ENCODE measurements around the gene TECPR2.

TECPR2 gene

DNA sequence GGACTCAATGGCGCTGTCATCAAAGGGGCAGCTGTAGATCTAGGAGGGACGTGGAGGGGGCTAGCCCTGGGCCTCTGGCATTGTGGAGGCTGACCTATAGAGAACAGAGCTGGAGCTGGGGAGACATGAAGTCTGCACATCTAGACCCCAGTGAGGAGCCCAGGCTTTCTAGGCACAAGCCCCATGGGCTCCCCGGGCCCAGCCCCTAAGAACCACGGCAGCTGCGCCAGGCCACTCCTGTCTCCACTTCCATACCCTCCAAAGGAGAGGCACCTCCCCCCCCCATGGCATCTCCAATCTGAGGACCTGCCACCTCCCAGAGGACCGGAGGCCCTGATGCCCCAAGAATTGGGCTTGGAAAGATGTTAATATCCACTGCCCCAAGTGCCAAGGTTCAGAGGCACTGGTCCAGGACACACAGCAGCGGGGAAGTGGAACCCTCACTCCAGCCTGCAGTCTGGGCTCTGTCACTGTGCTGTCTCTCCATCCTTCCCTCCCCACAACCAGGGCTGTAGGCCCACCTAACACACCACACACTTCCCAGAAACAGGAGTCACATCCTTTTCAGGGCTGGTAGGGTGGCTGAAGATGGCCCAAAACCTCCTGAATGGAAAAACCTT lies 142.4 kb downstream of the TECPR2 start:
- CTCF ChIA-PET, result interaction anchor here (1.0 to 1.6 kb wide), 3 partner anchors 26 to 67 kb away, joined by 3 to 5 read pairs (median 4); no protein-coding TSS in a partner anchor
- POLR2A ChIA-PET, result no interaction called here
- H3K4me3 ChIP-seq (ENCODE audit: low read depth, low read length), result no peak overlapping the region
- DNase-seq (ENCODE audit: low read depth, low spot score), result no peak
- TF ChIP-seq, protein P1, sequence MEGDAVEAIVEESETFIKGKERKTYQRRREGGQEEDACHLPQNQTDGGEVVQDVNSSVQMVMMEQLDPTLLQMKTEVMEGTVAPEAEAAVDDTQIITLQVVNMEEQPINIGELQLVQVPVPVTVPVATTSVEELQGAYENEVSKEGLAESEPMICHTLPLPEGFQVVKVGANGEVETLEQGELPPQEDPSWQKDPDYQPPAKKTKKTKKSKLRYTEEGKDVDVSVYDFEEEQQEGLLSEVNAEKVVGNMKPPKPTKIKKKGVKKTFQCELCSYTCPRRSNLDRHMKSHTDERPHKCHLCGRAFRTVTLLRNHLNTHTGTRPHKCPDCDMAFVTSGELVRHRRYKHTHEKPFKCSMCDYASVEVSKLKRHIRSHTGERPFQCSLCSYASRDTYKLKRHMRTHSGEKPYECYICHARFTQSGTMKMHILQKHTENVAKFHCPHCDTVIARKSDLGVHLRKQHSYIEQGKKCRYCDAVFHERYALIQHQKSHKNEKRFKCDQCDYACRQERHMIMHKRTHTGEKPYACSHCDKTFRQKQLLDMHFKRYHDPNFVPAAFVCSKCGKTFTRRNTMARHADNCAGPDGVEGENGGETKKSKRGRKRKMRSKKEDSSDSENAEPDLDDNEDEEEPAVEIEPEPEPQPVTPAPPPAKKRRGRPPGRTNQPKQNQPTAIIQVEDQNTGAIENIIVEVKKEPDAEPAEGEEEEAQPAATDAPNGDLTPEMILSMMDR (IDR thresholded peaks at IDR 0.05; ENCODE audit: insufficient read depth, low read length, missing control alignments), result no peak

DNA sequence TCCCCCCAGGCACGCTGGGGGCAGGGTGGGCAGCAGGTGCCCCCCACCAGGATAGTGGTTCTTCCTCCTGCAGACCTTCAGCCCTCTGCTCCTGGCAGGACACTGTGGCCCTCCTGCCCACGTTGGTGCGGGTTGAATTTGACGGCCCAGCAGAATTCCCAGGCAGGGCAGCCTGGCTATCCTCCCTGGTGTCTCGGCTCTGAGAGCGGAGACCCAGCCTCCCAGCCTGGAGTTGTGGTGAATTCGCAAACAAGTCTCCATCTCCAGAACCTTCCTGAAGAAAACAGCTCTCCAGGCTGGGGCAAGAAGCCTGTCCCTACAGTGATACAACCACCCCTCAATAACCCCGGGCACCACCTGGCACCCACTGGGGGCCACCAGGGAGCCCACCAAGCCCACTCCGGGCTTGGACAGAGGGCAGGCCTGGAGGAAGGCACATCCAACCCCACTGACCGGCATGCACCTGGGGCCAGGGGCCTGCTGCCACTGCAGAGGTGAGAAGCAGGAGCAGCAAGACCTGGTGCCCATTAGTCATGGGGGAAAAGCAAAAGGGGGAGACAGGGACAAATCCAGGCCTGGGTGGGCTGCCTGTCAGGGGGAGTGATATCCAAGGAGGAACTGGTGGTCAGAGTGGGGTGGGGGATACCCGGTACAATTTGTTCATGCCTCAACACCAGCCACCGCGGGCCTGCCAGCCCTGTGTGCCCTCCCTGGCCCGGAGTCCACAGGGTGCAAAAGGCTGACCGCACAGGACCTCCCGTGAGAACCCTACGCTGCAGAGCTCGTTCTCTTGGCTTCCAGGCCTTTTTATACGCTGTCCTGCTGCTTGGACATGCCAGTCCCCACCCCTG lies 143.3 kb downstream of the TECPR2 start:
- TF ChIP-seq, protein P1 (IDR thresholded peaks at IDR 0.05; ENCODE audit: insufficient read depth, low read length, missing control alignments), result no peak
- DNase-seq (ENCODE audit: low read depth, low spot score), result no peak
- CTCF ChIA-PET, result interaction anchor here (1.6 kb wide), 1 partner anchor 67 kb away, joined by 4 read pairs; no protein-coding TSS in a partner anchor
- POLR2A ChIA-PET, result no interaction called here
- H3K4me3 ChIP-seq (ENCODE audit: low read depth, low read length), result no peak overlapping the region

DNA sequence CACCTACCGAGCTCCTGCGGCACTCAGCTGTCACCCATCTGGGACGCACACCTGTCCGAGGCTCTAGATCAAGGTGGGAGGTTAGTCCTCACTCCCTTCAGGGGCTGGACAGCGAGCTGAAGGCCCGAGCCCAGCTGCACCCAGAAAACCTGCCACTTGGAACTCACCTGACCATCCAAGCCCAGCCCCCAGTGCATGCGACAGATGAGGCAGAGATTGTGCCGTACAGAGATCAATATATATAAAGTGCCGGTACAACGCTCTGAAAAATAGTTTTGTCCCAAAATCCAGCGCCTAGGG lies 143.8 kb downstream of the TECPR2 start:
- CTCF ChIA-PET, result interaction anchor here (1.6 kb wide), 1 partner anchor 68 kb away, joined by 4 read pairs; no protein-coding TSS in a partner anchor
- TF ChIP-seq, protein P1 (IDR thresholded peaks at IDR 0.05; ENCODE audit: insufficient read depth, low read length, missing control alignments), result no peak
- POLR2A ChIA-PET, result no interaction called here
- DNase-seq (ENCODE audit: low read depth, low spot score), result no peak
- no peak overlapping the region for H3K4me3 ChIP-seq (ENCODE audit: low read depth, low read length)

DNA sequence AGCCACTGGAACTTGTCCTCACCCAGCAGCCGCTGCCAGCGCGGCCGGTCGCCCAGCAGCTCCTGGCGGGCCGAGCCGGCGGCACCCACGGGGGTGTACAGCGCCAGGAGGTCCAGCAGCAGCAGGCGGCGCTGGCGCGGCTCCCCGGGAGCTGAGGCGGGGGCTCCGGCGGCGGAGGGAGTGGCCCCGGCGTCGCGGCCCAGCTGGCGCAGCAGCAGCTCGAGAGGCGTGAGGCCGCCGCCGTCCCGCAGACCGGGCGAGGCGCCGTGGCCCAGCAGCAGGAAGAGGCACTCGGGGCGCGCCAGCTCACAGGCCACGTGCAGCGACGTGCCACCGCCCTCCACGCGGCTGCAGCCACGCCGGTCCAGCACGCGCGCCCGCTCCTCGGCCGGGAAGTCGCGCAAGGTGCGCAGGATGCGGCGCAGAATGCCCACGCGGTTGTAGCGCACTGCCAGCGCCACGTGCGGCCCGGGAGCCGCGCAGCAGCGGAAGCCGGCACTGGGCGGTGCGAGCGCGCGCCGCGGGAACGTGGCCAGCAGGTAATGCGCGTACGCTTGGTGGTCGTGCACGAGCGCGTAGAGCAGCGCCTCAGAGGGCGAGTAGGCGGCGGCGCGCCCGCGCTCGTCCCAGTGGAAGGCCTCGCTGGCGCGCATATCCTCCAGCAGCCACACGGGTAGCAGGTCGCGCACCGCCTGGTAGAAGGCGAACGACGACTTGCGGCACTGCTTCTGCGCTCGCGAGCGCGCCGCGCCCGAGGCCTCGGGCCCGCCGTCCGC lies 144.5 kb downstream of the TECPR2 start:
- no peak overlapping the region for H3K4me3 ChIP-seq (ENCODE audit: low read depth, low read length)
- CTCF ChIA-PET, result interaction anchor here (0.9 to 1.8 kb wide), 5 partner anchors 9 to 69 kb away, joined by 3 to 9 read pairs (median 4); no protein-coding TSS in a partner anchor
- DNase-seq (ENCODE audit: low read depth, low spot score), result no peak
- TF ChIP-seq, protein P1 (IDR thresholded peaks at IDR 0.05; ENCODE audit: insufficient read depth, low read length, missing control alignments), result no peak
- POLR2A ChIA-PET, result interaction anchor here (0.5 kb wide), 1 partner anchor 256 kb away, joined by 3 read pairs; no protein-coding TSS in a partner anchor

DNA sequence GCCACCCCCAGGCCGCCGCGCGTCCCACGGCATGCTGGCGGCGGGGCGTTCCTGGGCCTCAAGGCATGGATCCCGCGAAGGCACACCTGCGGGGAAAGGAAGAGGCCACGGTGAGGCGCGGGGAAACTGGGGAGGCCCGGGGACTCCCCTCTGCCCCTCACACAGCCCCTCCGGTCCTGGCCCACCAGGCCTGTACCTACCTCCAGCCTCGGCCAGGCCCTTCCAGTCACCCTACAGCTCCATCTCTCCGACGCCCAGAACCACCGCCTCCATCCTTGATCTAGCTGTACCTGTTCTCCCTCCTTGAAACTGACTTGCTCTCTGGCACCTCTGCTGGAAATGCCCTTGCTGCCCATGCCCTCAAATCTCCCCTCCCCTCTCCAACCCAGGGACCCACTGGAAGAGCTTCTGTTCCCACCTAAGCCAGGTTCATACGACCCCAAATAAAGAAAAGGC lies 145.1 kb downstream of the TECPR2 start:
- H3K4me3 ChIP-seq (ENCODE audit: low read depth, low read length), result no peak overlapping the region
- ChIA-PET POLR2A (interaction anchor here (0.5 kb wide), 1 partner anchor 255 kb away, joined by 3 read pairs; no protein-coding TSS in a partner anchor), CTCF (interaction anchor here (0.9 to 1.8 kb wide), 6 partner anchors 8 to 71 kb away, joined by 3 to 10 read pairs (median 4); no protein-coding TSS in a partner anchor)
- TF ChIP-seq, protein P1 (IDR thresholded peaks at IDR 0.05; ENCODE audit: insufficient read depth, low read length, missing control alignments), result no peak
- no peak for DNase-seq (ENCODE audit: low read depth, low spot score)

All from AG04449 (cell line).